ENCODE measurements around the gene SLC6A2.

The SLC6A2 gene

DNA sequence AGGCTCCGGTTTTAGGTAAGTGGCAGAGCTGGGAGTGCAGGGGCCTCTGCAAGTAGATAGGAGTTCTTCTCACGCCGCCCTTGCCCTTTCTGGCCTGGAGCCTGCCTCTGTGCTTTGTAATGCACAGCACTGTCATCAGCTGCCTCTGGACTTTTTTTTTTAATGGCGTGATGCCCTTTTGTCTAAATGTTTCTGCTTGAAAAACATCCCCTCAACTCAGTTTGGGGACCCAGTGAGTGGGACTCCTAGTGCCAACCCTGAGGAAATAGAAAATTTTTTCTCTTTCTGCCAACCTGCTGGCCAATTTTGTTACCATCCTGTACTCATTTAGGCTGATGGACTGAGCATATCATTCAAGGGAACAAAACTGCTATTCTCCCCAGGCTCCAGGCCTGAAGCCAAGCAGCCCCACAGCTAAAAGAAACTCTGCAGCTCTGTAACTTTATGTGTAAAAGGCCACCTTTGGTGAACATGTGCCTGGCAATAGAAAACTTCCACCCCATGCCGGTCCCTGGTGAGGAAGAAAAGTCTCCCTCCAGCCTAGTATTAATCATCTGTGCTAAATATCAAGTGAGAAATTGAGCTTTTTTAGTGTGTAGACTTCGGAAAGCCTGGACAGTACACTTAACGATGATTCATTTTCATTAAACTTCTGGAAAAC, 22.5 kb downstream of the SLC6A2 start:
- DNase-seq = no peak

DNA sequence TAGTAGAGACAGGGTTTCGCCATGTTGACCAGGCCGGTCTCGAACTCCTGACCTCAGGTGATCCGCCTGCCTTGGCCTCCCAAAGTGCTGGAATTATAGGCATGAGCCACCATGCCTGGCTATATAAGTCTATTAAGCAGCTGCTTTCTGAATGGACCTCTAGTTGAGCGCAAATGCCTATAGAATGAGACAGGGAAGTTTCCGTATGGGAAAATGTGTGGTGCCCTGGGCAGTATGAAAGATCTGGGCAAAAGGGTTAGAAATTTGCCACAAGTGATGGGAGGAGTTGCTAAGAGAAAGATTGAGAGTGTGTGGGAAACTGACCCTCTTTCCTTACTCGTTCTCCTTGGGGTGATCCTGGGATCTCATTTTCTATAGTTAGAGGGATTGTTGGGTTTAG, 26.3 kb downstream of the SLC6A2 start:
- DNase-seq = no peak

DNA sequence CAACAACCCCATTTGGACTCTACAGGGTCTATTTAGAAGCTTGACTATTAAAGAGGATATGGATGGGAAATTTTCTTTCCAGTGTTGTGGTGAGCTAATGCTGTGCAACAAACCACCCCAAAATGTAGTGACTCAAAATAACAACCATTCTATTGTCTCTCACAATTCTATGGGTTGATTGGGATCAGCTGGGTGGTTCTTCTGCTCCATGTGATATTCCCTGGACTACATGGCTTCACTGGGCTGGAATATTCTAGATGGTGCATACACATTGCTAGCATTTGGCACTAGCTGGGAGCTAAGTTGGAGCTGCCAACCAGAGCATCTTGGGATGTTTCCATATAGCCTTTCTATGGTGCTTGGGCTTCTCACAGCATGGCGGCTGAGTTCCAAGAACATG, 30.2 kb downstream of the SLC6A2 start:
- no peak for DNase-seq

DNA sequence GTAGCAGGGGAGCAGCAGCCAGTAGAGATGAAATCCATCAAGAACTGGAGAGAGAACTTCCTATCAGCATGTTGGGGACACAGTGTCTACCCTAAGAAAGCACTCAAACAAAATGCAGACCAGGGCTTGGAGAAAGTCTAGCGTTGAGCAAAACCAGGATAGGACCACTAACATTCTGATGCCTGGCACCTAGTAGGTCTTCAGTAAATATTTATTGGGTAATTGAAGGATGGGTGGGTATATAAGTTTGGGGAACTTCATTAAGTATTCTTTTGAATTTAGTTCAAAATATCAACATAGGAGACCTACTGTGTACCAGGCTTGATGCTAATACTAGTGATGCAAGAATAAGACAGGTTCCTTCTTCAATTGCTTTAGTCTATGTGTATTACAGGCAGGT, 30.9 kb downstream of the SLC6A2 start:
- DNase-seq = no peak

DNA sequence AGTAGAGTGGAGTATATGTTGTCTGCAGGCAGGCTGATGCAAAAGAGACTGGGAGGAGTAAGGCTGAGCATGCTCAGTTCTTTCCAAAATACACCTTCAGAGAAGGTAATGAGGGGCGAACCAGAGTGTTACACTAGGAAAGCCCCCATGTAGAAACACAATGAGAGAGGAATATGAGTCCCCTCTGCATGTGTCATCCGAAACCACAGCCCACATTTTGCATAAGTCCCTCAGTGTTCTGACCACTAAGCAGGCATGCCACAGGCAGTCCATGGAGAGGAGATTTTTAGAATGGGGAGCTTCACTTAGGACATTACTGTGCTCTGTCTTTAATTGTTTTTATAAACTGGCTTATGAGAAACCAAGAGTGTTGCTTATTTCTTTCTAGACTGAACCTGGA, 32.0 kb downstream of the SLC6A2 start:
- no peak for DNase-seq

DNA sequence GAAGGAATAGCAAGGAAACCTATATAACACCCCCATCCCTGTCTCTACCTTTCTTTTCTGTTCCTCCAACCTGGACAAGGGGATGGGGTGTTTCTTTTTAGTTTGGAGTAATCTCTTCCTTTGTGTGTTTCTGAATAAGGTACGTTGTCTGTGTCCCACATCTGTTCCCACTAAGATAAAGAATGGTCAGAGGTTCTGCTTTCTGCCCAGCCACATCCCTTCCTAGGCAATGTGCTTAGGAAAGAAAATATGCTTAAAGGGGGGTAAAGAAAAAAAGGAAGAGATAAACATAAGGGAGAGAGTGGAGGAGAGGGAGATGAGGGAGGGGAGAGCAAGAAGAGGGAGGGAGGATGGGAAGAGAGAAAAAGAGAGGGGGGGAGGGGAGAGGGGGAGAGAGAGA, 35.1 kb downstream of the SLC6A2 start:
- no peak for DNase-seq

DNA sequence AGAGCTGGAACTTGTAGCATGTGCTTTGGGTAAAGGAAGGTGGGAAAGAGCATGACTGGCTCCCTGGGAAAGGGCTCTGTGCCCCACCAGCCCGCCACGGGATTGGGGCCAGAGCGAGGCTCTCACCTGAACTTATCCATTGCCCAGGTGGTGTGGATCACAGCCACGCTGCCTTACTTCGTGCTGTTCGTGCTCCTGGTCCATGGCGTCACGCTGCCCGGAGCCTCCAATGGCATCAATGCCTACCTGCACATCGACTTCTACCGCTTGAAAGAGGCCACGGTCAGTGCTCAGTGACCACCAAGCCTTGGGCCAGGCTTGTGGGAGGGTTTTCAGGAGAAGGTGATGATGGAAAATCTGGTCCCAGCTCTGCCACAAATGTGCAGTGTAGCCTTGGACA, 36.0 kb downstream of the SLC6A2 start:
- no peak for DNase-seq

DNA sequence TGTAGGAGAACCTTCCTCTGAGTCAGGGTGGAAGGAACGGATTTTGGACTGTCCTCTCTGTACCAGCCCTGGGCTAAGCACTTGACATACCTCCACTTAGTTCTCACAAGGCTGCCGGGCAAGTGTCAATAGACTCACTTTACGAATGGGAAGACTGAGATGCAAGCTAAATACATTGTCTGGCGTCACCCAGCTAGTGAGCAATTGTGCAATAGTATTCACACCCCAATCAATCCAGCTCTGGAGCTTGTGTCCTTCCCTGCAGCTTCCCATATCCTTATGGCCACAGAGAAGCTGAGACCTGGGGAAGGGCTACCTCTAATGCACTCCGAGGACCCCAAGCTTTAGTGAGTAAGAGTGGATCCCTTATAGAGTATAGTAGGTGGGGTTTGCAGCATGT, 39.8 kb downstream of the SLC6A2 start:
- DNase-seq = no peak

DNA sequence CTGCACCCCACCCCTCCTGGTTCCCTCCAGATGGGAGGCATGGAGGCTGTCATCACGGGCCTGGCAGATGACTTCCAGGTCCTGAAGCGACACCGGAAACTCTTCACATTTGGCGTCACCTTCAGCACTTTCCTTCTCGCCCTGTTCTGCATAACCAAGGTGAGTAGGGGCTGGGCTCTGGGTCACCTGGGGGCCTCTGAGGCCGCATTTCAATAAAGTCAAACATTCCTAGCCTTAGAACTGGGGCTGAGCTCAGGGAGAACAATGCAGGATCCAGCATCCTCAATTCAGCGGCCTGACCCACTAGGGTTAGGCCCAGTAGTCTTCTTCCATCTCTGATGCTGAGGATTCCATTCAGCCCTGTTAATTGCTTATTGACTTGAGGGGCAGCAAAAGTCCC, 42.1 kb downstream of the SLC6A2 start:
- no peak for DNase-seq

DNA sequence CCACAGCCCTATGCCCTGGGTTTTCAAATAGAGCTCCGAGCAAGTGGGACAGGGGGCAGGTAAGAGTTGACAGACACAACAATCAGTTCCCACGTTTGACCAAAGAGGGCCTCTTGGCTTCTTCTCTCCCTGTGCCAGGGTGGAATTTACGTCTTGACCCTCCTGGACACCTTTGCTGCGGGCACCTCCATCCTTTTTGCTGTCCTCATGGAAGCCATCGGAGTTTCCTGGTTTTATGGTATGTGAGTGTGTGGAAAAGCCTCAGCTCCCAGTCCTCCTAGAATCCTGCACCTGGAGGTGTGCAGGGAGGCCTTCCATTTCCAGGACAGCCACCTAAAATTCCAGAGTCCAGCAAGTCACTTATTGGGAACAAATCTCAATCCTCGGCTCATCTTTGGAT, 42.5 kb downstream of the SLC6A2 start:
- no peak for DNase-seq

DNA sequence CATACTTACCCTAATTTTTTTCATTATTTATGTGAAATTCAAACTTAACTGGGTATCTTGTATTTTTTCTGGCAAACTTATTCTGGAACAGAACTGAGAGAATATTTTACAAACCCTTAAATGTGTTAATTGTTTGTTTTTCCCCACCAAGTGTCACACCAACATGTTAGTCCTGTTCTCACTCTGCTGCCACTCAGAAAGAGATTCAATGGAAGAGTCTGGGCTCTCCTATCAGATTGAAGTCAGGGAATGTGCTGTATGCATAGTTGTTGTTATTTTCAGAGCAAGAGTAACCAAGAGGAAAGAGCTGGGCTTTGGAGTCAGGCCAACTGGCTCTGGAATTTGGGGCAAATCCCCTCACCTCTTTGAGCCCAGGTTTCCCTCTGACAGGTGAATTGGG, 43.2 kb downstream of the SLC6A2 start:
- DNase-seq = no peak

DNA sequence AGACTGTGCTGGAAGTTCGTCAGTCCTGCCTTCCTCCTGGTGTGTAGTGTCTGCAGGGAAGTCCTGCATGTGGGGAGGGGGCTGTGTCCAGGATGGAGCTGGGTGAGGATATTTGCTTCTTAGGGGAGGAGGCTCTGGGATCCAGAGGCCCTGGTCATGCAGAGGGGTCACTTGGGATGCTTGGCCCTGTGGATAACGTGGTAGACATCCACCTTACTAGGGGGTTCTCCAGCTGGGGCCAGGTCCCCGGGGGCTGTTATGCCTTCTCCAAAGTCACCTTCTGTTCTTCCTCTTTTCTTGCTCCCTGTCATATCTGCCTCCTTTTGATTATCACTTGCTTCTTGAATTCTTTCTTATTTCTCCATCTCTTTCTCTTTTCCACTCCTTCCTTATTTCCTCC, 43.8 kb downstream of the SLC6A2 start:
- DNase-seq = no peak

DNA sequence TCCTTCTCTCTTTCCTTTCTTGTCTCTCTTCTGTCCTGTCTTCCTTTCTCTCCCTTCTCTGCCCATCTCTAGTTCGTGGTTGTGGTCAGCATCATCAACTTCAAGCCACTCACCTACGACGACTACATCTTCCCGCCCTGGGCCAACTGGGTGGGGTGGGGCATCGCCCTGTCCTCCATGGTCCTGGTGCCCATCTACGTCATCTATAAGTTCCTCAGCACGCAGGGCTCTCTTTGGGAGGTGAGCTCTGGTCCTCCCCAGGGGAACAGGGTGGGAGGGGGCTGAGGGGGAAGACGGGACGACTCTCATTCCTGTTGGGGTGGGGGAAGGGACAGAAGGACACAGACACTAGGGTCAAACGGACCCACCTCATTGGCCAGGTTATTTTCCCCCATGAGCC, 44.3 kb downstream of the SLC6A2 start:
- DNase-seq = no peak

DNA sequence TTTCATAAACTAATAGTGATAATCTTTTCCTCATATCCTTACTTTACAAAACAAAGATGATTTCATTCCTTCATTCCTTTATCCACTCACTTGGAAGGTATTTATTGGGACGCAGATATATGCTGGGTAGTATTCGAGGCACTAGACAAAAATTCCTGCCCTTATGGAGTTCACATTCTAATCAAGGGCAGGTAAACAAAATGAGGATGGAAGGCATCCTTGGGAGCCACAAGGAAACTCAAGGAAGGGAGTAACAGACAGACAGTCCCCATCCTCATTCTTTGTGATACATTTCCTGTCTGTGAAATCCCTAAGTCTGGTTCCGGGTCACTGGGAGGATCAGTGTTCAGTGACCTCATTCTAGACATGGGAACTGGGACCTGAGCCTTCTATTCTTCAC, 45.2 kb downstream of the SLC6A2 start:
- DNase-seq = no peak

DNA sequence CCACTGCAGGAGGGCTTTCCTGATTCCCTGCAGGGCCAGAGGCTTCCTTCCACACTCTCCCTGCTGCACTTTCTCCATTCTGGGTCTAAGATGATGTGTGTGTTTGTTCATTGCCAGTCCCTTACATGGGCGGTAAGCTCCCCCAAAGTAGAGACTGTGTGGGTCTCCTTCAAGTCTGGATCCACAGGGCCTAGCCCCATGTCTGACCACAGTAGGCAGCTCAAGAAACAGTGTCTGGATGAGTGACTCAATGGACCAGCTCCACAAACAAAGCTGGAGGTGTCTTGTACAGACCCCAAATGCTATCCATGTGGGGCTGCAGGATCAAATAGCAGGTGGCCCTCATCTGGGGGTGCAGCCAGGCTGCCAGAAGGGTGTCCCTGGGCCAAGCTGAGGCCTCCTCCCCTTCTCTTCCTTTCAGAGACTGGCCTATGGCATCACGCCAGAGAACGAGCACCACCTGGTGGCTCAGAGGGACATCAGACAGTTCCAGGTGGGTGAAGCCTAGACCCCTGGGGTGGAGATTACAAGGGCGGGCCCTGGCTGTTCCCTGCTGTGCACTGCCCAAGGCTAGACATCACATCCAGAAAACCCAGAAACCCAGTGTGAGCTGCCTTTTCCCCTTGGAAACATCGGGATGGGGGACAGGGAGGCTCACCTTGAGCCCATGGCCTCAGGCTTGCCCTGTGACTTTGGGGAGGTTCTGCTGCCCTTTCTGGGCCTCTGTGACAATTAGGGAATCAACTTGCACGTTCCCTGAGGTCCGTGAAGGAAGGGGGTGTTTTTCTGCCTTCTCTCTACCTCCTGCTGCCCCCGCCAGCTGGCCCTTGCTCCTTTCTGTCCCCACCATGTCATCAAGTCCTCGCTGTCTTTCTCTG, 45.9 kb downstream of the SLC6A2 start:
- peak; percentile 43 for DNase-seq

DNA sequence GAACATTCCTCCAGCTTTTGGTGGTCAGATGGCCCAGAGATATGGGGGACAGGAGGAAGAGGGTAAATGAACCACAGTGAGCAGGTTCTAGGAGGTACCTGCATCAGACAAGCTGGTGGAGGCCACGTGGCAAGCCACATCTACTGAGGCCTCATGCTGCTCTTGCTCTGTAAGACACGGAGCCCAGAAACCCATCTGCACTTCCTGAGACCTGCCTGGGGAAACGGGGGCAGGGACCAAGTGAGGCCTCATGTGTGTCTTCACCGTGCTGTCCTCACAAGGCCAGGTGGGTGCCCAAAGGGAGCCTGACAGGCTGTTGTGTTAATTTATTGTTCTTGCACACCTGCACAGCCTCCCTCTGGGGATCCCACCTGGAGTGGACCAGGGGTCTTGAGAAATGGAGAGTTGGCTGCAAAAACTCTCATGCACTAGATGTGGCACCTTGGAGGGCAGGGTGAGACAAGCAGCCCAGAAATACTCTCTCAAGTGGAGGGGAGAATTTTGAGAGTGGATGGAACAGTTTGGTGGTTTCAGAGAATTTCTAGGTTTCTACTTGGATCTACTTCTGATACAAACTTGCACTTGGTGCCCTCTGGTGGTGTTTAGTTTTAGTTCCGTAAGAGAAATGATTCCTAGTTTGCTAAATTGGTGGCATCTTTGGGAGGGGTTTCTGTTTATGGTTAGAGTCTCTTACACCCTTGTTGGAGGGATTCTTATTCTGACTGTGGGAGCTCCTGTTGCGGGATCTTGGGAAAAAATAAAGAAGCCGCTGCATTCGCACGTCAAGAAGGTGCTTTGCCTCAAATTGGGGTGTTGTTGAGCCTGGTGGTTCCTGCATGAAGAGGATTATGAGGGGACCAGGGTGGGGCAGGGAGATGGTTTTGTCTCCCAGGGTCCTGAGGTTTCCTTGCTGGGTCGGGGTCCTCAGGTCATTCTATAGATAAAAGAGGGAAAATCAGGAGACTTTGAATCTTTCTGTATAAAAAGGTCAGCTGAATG, 47.5 kb downstream of the SLC6A2 start:
- DNase-seq = peak; percentile 35

DNA sequence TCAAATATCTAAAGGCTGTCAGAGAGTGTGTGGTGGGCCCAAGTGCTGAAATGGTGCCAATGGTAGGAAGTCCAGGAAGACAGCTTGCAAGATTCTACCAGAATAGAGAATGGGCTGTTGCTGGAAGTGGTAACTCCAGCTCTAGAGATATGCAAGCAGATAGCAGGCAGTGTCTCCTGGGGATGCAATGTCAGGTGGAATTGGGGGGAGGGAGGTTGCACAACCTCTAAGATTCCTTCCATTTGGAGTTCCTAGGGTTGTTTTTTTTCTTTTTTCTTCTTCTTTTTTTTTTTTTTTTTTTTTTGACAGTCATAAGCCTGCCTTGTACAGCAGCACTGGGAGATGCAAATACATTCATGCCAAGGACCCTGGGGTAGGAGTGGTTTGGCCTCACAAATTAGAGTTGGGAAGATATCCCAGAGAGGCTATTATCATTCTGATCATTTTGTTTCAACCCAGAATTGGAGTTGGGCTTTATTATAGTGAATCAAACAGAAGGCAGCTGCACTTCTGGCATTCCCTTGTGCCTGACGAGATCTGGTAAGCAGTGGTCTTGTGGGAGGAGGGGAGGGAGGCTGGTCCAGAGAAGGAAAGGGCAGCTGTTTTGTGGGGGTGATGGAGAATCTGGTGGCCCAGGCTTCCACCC, 51.1 kb downstream of the SLC6A2 start:
- DNase-seq = no peak

DNA sequence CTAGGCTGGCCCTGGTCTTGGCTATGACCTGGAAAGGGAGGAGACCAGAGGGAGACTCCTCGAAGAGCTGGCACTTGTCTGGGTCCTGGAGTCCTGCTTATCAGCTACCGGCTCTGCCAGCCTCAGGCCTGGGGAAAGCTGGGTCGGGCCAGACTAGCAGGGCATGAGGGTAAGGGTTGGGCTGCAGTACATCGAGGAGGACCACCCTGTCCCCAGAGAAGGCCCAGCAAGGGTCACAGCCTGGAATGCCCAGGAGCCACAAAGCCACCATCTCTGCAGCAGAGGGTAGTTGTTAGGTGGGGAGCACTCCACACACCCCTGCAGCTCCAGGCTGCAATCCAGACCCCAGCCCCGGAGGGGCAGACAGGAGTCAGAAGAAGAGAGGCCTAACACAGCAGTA, 54.0 kb downstream of the SLC6A2 start:
- no peak for DNase-seq

DNA sequence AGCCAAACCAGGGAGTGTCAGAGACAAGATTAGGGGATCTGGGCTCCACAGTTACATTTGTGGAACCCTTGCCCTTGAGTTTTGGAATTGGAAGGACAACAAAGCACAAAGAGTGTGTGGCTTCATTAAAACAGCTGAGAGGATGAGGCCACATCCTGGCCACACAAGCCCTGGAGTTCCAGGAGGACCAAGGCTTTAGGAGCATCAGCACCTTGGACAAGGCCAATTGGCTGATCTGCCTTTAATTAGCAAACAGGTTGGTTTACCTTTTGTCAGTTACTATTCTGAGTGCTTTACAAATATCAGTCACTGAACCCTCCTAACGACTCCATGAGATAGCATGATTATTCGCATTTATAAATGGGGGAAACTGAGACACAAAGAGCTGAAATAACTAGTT, 54.7 kb downstream of the SLC6A2 start:
- DNase-seq = no peak

DNA sequence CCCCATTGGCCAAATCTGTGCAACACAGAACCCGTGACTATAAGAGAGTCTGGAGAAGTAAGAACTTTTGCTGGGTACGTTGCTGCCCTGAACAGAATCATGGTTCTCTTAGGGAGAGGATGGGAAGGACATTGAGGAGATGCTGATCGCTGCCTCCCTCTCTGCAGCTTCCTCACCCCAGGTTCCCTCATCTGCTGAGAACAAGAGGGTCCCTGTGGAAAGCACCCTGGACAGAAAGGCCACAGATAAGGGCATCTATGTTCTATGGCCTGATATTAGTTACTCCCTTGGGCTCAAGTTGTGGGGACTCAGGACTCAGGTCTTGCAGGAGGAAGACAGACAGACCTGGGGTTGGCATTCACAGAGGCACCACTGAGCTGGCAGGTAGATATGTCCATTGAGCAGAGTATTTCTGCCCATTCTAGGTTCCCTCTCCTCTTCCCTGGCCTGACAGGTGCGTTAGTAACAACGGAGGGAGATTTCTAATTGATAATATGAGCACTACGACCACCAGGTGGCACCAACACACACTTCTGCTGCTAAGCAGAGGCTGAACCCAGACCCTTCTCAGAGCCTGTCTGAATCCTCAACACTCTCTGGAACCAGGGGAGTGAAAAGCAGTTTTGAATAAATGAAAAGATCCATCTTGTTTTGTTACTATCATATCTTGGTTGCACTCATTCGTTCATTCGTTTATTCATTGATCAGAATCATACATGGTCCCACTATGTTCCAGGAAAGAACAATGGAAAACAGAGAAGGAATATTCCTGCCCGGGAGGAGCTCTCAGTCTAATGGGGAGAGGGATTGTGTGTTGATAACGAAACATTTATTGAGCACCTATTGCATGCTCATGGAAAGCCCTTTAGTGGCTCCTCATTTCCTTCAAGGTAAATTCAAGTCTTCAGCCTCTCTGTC, 56.4 kb downstream of the SLC6A2 start:
- DNase-seq = peak; percentile 60

DNA sequence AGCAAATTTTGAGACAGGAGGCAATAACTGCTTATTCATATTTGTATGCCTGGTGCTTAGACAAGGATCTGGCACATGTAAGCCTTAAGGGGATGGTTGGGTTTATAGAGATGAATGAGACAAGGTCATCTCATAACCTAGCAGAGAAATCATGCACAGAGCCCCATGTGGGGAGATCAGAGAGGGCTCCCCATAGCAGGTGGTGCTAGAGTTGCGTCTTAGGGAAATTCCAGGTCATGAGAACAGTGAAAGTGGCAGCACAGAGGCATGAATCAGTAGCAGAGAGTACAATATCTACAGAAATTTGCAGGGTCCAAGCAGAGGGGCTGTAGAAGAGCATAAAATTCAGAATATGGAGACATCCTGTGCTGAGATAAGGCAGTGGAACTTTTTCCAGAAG, 57.3 kb downstream of the SLC6A2 start:
- no peak for DNase-seq

DNA sequence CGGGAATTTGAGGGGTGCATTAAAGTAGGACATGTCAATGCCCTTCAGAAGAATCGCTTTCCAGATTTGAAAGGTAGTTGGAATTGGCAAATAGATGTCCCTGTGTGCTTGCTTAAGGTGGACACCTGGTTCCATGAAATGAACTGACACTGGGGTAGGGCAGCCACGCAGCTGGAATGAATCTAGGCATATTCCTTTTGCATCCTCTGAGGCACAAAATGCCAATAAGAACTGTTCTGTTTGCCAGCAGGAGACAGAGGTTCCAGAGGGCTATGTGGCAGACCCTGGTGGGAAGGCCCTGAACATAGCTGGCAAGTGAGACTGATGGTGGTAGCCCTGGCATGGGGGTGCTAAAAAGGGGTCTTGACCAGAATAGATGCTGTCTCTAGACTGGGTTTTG, 61.5 kb downstream of the SLC6A2 start:
- DNase-seq = no peak
